Measurements from ENCODE around the gene KRTAP10-2.

GRCh38 chr21:44520326-44521300, 30.7 kb downstream of the KRTAP10-2 start:
- TF ChIP-seq EZH2phosphoT487 (IDR thresholded peaks at IDR 0.05; ENCODE audit: insufficient read depth, low read depth) (no peak), EZH2 (IDR thresholded peaks at IDR 0.05; ENCODE audit: insufficient read depth, poor library complexity, severe bottlenecking) (no peak)

All from GM23248 (cell line).